ENCODE results near the gene ZSCAN31. TPM values are rescaled to one million over a fixed set of nuclear protein-coding genes. Genes with fewer than 3 reads are reported as not detected.

ZSCAN31 gene
- total and polyA plus RNA-seq, 2 of the 8 experiments (the other 6 are each of a cell fraction or from before 2014, with no cell fraction given) = 1.9 to 7.0 TPM

GRCh38 chr6:28371706-28372451 is 35.9 kb upstream of the ZSCAN31 start (continued):
- TF ChIP-seq, protein P1, sequence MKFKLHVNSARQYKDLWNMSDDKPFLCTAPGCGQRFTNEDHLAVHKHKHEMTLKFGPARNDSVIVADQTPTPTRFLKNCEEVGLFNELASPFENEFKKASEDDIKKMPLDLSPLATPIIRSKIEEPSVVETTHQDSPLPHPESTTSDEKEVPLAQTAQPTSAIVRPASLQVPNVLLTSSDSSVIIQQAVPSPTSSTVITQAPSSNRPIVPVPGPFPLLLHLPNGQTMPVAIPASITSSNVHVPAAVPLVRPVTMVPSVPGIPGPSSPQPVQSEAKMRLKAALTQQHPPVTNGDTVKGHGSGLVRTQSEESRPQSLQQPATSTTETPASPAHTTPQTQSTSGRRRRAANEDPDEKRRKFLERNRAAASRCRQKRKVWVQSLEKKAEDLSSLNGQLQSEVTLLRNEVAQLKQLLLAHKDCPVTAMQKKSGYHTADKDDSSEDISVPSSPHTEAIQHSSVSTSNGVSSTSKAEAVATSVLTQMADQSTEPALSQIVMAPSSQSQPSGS (IDR thresholded peaks at IDR 0.05; ENCODE audit: low read length) = no peak
- TF ChIP-seq SP2 (IDR thresholded peaks at IDR 0.05; ENCODE audit: low read length) (no peak), EZH2 (IDR thresholded peaks at IDR 0.05; ENCODE audit: low read depth, low read length, severe bottlenecking) (no peak), KDM5A (IDR thresholded peaks at IDR 0.05; ENCODE audit: low read length) (no peak), SUZ12 (IDR thresholded peaks at IDR 0.05; ENCODE audit: low read length) (no peak), FOSL1 (IDR thresholded peaks at IDR 0.05; ENCODE audit: insufficient read depth, low read depth, low read length) (no peak), POLR2AphosphoS5 (IDR thresholded peaks at IDR 0.05; ENCODE audit: low read depth, low read length) (no peak), NANOG (IDR thresholded peaks at IDR 0.05; ENCODE audit: insufficient read depth, low read depth, low read length, poor library complexity, severe bottlenecking) (no peak)

All from H1 (cell line).